ENCODE results near the gene C10orf95.

The C10orf95 gene

DNA sequence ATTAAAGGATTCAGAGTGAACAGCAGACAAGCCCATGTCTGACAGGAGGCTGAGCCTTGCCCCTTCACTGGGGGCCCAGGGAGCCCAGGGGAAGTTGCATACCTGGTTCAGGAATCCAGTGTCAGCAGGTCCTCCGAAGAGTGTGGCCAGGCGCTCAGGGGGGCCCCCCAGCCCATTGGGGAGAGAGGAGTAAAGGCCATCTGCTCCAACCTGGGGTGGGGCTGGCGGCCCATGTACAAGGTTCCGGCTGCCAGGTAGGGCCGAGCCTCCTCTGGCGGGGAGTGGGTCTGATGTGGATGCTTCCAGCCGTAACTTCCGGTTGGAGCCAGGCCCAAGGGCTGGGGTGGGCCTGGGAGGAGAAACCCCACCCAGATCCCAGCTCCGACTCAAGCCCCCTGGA, 35.1 kb downstream of the C10orf95 start:
- DNase-seq (ENCODE audit: low read depth) = no peak

DNA sequence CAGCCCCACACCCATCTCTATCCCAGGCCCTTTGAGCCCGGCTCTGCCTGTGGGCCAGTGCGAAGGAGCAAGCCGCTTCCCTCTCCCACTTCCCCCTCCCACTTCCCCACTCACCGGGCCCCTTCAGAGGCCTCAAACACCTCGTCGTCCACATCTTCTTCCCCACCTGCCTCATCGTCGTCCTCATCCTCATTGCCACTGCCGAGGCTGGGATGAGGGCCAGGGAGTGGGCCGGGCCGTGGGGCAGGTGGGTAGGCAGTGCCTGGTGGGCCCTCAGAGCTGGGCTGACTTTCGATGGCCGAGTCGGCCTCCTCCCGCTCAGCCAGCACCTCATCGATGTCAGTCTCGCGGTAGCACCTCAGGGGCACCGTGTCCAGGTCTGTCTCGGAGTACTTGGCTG, 36.6 kb downstream of the C10orf95 start:
- no peak for DNase-seq (ENCODE audit: low read depth)

DNA sequence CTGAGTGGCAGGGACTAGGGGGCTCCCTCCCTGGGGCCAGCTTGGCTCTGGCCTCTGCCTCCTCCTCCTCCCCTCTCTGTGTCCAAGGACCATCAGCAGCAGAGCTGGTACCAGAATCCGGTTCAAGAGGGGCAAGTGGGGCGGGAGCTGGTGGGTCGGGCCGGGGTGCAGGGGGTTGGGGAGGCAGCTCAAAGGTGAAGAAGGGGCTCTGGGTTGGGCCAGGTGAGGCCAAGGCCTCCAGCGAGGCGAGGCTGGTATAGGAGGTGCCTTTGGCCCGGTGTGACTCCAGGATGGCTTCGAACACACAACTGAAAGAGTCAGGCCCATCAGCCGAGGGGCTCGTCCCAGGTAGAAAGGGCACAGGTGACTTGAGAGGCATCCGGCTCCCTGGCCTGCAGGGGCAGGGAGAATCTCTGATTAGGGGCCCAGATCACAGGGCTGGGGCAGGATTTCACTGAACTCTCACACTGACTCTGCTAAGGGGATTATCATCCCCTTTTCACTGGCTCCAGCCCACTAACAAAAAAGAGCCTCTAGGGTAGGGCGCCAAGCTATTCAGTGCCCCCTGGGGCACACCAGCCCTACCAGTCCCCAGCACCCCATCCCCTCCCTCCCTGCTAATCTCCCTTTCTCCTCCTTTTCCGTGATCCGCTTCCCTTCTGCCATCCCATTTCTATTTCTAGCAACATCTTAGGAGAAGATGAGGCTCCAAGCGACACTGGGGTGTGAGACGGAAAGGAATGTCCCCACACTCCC, 37.4 kb downstream of the C10orf95 start:
- DNase-seq (ENCODE audit: low read depth) = no peak

DNA sequence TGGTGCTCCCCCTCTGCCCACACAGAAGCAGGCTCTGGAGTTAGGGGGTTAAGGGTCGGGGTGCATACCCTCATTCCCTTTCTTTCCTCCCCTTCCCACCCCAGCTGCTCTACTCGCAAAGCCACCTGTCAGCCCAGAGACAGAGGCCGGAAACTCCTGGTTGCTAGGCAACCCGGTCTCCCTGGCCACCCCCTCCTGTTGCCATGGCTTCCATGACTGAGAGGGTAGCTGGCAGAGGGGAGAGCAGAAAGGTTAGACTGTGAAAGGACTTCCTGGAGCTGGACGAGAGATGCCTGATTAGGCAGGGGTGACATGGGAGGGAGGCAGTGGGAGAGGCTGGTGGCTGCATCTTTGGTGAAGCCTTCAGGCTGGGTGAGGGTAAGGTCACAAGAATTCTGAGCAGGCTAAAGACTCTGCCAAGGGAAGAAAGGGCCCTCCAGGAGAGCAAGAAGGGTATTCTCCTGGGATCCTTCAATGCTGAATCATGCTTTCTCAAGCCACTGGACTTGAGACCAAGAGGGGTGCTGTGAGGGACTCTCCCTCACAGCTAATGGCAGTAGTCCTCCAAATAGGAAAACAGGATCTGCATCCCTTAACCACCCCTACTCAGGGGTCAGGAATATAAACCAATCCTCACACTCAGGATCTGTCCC, 38.2 kb downstream of the C10orf95 start:
- DNase-seq (ENCODE audit: low read depth) = peak; percentile 26

- no peak for DNase-seq (ENCODE audit: low read depth)
Observed at GRCh38 chr10:102412293-102412692, 39.0 kb downstream of the C10orf95 start.

DNA sequence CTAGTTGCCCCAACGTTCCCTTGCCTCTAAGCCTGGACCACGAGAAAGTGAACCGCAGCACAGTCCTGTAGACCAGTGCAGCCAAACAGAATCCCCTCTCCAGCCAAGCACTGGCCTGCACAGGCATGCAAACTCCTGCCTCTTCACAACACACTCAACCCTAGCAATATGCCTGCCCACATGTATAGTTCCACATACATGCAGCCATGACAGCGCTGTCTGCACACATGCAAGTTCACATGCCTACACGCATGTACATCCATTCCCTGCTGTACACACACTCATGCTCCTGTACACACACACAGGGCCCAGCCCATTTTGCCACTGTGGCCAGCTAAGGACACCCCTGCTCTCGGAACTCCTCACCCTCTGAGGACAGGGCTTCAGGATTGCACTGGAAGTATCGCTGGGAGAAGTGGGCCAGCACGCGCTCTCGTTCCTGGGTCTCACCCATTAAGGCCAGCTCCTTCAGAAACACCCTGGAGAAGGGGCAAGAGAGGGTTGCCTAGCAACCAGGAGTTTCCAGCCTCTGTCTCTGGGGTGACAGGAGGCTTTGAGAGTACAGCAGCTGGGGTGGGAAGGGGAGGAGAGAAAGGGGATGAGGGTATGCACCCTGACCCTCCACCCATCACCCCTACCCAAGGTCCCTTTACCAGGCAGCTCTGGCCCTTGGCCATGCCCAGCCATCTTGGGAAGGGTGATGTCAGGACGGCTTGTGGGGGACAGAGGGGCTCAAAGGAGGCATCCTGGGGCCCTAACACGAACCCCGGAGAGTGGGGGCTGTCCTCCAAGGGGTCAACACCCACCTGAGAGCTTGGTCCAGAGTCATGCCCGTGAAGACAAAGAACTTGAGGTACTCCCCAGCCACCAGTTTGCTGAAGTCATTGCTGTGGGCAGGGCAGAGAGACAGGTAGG, 39.7 kb downstream of the C10orf95 start:
- DNase-seq (ENCODE audit: low read depth) = no peak

- DNase-seq (ENCODE audit: low read depth) = peak; percentile 75
Observed at GRCh38 chr10:102410429-102411073, 40.8 kb downstream of the C10orf95 start.

DNA sequence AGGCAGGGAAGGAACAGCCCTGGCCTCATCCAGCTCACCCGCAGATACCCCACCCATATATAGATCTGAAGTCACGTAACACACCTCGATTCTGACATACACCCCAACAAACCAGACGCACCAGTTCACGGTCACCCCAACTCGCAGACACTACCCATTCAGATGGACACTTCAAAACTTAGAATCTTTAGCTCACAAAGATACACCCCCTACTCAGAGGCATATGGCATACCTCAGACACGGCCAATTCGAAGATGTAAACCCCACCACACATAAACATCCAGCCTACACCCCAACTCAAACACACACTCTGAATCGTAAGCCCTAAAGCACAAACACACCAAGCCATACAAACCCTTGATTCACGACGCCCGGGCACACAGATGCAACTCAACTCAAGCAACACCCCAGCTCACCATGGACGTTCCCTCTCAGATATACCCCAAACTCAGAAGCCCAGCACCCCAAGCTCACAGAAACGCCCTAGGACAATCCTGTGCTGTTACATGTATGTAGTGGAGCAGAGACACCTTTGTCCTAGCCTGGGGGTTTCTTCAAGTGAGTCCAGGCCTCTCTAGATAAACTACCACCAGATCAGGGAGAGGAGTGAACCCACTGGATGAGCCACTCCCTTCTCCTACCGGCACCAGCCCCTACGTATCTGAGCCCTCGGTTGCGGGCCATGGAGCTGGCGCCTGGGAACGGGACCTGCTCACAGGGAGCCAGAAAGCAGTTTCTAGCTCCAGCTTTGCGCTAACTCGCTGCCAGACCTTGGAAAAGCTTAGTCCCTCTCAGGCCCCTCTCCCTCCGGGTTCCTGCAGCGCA, 41.5 kb downstream of the C10orf95 start:
- DNase-seq (ENCODE audit: low read depth) = no peak

DNA sequence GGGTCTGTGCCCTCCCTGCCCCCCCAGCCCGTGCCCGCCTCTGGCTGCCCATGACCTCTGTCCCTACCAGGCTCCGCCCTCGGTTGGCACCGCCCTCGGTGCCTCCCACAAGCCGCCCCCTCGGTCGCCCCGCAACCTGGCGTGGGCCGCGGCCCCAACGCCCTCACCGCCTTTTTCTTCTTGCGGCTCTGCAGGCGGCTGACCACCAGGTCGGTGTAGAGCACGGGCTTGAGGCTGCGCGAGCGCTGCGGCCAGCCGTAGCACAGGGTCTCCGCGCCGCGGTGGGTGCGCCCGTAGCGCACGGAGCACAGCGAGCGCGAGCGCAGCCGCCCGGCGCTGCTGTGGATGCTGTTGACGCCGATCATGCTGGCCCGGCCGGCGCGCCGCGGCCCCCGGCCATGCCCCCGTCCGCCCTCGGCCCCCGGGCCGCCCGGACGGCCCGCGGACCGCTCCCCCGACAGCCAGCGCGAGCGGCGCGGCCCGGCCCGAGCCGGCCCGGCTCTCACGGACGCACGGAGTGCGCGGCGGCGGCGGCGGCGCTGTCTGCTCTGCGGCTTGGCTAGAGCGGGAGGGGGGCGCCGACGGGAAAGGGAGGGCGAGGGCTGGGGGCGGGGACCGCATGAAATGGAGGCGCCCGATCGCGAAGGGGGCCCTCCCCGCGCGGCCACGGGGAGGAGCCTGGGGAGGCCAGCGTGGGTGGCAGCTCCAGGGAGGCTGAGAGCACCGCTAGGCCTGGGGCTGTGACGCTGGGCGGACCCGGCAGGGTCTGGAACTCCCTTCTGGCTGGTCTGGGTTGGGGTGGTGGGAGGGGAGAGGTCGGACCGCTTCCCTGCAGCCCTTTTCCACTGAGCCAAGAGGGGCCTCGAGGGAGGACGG, 42.4 kb downstream of the C10orf95 start:
- DNase-seq (ENCODE audit: low read depth) = peak; percentile 83

GRCh38 chr10:102408131-102408727, 43.1 kb downstream of the C10orf95 start:
- DNase-seq (ENCODE audit: low read depth) = no peak

- no peak for DNase-seq (ENCODE audit: low read depth)
Observed at GRCh38 chr10:102407425-102408130, 43.8 kb downstream of the C10orf95 start.

- no peak for DNase-seq (ENCODE audit: low read depth)
Observed at GRCh38 chr10:102406815-102407214, 44.5 kb downstream of the C10orf95 start.

DNA sequence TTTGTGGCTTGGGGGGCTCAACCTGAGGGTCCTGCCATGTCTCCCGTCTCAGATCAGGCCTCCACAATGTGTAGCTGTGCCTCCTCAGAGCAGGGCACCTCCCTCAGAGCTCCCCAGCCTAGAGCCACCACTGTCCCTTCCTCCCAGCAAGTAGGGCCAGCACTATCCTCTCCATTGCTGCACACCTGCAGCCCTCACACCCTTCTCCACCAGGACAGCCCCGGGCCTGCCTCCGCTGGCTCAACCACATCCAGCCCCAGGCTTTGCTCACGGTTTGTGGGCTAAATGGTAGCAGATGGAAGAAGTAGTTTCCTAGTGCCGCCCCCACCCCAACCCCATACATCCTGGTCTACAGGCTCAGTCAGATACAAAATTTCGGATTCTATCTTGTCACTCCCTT, 45.7 kb downstream of the C10orf95 start:
- DNase-seq (ENCODE audit: low read depth) = no peak

- DNase-seq (ENCODE audit: low read depth) = no peak
Observed at GRCh38 chr10:102405108-102405571, 46.2 kb downstream of the C10orf95 start.

DNA sequence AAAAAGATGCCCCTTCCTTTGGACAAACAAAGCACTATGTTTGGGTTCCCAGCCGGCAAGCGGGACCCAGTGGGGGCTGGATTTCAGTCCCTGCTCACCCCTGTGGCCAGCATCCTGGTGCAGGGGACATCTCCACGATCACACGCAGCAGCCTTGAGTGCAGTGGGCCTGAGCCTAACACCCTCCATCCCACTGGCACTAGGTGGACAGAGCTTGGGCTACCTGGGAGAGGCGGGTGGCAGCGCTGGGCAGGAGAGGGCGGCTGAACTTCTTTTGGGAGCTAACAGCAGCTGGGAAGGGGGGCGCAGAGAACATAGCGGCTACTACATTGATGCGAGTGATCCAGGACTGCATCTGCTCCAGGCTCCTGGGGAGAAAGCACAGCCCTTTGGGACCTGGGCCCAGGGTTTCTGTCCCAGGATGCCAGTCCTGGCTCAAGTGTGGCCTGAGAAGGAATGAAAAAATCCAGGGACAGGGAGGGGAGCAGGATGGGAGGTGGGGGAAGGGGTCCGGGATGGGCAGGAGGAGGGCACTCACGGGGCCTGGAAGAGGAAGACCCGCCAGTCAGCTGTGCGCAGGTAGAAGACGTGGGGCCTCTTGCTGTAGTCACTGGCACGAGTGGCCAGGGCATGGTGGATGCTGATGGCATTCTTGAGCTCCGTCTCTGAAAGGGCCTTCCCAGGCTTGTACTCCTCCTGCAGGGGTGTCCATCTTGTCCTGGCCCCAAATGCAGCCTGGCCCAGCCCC, 46.8 kb downstream of the C10orf95 start:
- no peak for DNase-seq (ENCODE audit: low read depth)

- no peak for DNase-seq (ENCODE audit: low read depth)
Observed at GRCh38 chr10:102403115-102403514, 48.2 kb downstream of the C10orf95 start.

GRCh38 chr10:102402512-102402896, 48.8 kb downstream of the C10orf95 start:
- no peak for DNase-seq (ENCODE audit: low read depth)

DNA sequence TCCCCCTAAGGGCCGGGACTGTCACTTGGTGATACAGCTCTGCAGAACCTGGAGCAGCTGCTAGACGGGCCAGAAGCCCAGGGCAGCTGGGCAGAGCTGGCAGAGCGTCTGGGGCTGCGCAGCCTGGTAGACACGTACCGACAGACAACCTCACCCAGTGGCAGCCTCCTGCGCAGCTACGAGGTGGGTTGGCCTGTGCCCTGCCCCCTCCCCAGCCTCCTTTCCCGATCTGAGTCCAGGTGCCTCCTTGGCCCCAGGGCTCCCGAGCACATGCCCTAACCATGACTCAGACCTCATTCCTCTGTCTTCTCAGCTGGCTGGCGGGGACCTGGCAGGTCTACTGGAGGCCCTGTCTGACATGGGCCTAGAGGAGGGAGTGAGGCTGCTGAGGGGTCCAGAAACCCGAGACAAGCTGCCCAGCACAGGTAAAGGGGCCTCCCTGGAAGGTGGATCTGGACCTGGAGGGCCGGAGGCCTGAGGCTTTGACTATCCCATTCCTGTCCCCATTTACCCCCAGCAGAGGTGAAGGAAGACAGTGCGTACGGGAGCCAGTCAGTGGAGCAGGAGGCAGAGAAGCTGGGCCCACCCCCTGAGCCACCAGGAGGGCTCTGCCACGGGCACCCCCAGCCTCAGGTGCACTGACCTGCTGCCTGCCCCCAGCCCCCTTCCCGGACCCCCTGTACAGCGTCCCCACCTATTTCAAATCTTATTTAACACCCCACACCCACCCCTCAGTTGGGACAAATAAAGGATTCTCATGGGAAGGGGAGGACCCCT, 49.4 kb downstream of the C10orf95 start:
- DNase-seq (ENCODE audit: low read depth) = no peak

All from stimulated activated CD4-positive, alpha-beta T cell treated with anti-CD3 and anti-CD28 coated beads, Interleukin-2, amount 100 ng/mL, for 4 hours (primary cell).